Stimulated activated CD4-positive, alpha-beta T cell treated with anti-CD3 and anti-CD28 coated beads, Interleukin-4, amount 100 ng/mL, for 24 hours (primary cell): ENCODE results near the gene C1QTNF5.
"Not testable (repeated sequence)": the region's sequence is repeated elsewhere in the genome, so short reads cannot be mapped to it uniquely, and the experiment has no call there.

ENCODE experiments used
- DNase-seq: peaks from one replicate; pipeline ENCODE4 v3.0.0-alpha.2; 2020

C1QTNF5 gene

GRCh38 chr11:119340335-119341221 is at the start of gene C1QTNF5:
C1QTNF5 (minus strand) TSS chr11:119340883; CDS start chr11:119340397, 486 bp downstream.
- no peak for DNase-seq

GRCh38 chr11:119389611-119390254 is 49.0 kb upstream of the C1QTNF5 start:
- no peak for DNase-seq

GRCh38 chr11:119388103-119388502 is 47.4 kb upstream of the C1QTNF5 start:
- no peak for DNase-seq

GRCh38 chr11:119384332-119384731 is 43.6 kb upstream of the C1QTNF5 start:
- DNase-seq = no peak

- not testable (repeated sequence) for DNase-seq
Measured at GRCh38 chr11:119382513-119382912, 41.8 kb upstream of the C1QTNF5 start.

GRCh38 chr11:119382101-119382500 is 41.4 kb upstream of the C1QTNF5 start:
- DNase-seq = no peak

GRCh38 chr11:119381181-119381988 is 40.7 kb upstream of the C1QTNF5 start, which contains the start of gene USP2:
USP2 (minus strand) TSS chr11:119381690; CDS start chr11:119373480, 8,210 bp downstream.
- peak; percentile 96 for DNase-seq

GRCh38 chr11:119380827-119381180 is 40.1 kb upstream of the C1QTNF5 start:
- no peak for DNase-seq

GRCh38 chr11:119380160-119380826 is 39.6 kb upstream of the C1QTNF5 start:
- DNase-seq = no peak

GRCh38 chr11:119378851-119379465 is 38.3 kb upstream of the C1QTNF5 start:
- no peak for DNase-seq

GRCh38 chr11:119377961-119378667 is 37.4 kb upstream of the C1QTNF5 start:
- DNase-seq = no peak

- no peak for DNase-seq
Measured at GRCh38 chr11:119377112-119377901, 36.6 kb upstream of the C1QTNF5 start.

- no peak for DNase-seq
Measured at GRCh38 chr11:119376197-119376847, 35.6 kb upstream of the C1QTNF5 start.

- DNase-seq = no peak
Measured at GRCh38 chr11:119375337-119376196, 34.9 kb upstream of the C1QTNF5 start.

- no peak for DNase-seq
Measured at GRCh38 chr11:119374632-119375336, 34.1 kb upstream of the C1QTNF5 start.

- peak; percentile 48 for DNase-seq
Measured at GRCh38 chr11:119373921-119374631, 33.4 kb upstream of the C1QTNF5 start.

GRCh38 chr11:119373059-119373920 is 32.6 kb upstream of the C1QTNF5 start:
- DNase-seq = no peak
